Measurements from ENCODE around the gene WDR72.

WDR72 gene

DNA sequence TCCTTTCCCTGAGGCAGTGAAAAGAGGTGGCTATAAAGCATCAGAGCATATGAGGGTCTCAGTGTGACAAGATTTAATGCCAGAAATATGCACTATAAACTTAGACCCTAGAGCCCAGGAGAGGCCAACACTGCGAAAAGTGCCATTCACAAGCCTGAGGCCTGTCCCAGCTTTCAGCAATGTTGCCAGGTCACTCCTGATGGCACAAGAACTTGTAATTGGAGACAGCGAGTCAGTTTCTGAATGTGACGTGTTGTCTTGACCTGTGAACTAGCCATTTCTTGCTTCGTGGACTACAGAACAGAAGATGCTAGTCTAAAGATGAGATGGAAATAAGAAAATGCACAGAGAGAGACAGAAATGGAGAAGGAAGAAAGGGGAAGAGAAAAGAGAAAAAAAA lies 87.9 kb downstream of the WDR72 start:
- TF ChIP-seq, protein P1, sequence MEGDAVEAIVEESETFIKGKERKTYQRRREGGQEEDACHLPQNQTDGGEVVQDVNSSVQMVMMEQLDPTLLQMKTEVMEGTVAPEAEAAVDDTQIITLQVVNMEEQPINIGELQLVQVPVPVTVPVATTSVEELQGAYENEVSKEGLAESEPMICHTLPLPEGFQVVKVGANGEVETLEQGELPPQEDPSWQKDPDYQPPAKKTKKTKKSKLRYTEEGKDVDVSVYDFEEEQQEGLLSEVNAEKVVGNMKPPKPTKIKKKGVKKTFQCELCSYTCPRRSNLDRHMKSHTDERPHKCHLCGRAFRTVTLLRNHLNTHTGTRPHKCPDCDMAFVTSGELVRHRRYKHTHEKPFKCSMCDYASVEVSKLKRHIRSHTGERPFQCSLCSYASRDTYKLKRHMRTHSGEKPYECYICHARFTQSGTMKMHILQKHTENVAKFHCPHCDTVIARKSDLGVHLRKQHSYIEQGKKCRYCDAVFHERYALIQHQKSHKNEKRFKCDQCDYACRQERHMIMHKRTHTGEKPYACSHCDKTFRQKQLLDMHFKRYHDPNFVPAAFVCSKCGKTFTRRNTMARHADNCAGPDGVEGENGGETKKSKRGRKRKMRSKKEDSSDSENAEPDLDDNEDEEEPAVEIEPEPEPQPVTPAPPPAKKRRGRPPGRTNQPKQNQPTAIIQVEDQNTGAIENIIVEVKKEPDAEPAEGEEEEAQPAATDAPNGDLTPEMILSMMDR (IDR thresholded peaks at IDR 0.05; ENCODE audit: insufficient read depth, missing control alignments): no peak
- FAIRE-seq (no peak), DNase-seq (ENCODE audit: insufficient read length, low spot score) (no peak)

GRCh38 chr15:53670701-53671100 lies 88.8 kb downstream of the WDR72 start:
- TF ChIP-seq, protein P1 (IDR thresholded peaks at IDR 0.05; ENCODE audit: insufficient read depth, missing control alignments): no peak
- no peak for DNase-seq (ENCODE audit: insufficient read length, low spot score)
- no peak for FAIRE-seq

DNA sequence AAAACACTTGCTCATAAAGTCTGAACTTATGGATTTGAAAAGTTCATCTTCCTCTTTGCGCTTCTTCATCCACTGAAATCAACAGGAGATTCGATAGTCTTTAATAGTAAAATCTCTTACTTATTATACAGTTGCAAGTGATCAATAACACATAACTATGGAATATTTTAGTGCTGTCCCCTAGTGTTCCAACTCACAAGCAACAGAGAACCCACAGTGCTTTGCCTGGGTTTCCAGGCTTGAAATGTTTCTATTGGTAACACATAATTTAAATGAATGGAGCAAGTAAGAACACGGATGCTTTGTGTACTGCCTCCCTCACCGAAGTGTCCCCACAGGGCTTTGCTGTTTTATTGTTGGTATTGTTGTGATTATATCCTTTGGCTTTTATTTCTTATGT lies 93.5 kb downstream of the WDR72 start:
- no peak for FAIRE-seq
- DNase-seq (ENCODE audit: insufficient read length, low spot score): no peak
- TF ChIP-seq, protein P1 (IDR thresholded peaks at IDR 0.05; ENCODE audit: insufficient read depth, missing control alignments): peak; percentile 13

DNA sequence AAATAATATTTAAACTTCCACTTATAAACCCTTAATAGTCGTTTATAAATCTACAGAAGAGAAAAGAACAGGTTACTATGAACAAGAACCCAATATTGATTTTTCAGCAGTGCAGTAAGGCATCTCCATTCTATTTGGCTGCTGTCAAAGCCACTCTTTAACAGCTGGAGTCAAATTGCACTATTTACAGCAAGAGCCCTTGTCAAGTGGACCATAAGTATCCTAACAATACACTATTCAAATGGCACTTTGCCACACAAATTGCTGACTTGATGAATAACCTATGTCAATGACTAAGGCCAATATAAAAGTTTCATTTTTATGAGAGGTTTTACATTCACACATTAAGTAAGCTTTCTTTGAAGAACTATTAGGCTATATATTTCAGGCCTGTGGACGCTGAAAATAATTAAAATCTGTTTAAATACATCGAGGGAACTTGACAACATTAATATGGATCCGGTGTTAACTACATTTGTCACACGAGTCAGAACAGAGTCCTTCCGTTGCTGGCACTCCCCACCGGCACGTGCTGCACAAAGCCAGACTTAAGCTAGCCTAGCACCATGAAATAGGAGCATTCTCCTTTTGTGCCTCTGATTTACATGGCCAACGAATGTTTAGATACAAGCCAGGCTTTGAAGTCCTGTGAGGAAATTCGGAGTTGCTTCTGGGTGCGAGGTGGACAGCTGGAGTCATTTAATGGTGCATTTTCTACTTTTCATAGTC lies 100.5 kb downstream of the WDR72 start:
- TF ChIP-seq, protein P1 (IDR thresholded peaks at IDR 0.05; ENCODE audit: insufficient read depth, missing control alignments): no peak
- no peak for FAIRE-seq
- DNase-seq (ENCODE audit: insufficient read length, low spot score): no peak

DNA sequence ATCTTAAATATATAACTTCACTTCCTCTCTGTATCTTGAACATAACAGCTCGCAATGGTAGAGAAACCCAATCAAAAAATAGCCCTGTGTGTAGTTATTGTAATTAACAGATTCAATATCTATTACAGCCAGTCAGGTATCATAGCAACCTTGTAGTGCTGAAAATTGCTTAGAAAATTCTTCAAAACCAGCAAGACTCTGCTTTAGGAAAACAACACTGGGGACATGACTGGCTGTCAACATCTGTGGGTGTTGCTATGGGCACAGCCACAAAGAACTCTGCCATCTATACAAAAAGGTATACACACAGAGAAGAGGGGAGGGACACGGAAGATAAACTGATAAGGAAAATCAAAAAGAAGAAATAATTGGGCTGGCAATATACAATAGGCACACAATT lies 101.2 kb downstream of the WDR72 start:
- FAIRE-seq (no peak), DNase-seq (ENCODE audit: insufficient read length, low spot score) (no peak)
- TF ChIP-seq, protein P1 (IDR thresholded peaks at IDR 0.05; ENCODE audit: insufficient read depth, missing control alignments): no peak

DNA sequence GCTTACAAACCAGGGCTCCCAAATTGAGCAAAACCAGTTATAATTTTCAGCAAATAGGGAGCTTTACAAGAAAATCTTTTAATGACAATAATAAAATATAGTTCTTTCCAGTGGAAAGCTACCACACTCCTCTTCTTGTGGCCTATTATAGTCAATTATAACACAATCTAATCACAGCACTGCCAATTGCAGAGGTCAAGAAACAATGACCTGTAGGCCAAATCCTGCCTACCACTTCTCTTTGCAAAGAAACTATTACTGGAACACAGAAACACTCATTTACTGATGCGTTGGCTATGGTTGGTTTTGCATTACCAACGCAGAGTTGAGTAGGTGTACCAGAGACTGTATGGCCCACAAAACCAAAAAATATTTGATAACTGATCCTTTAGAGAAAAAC lies 110.5 kb downstream of the WDR72 start:
- TF ChIP-seq, protein P1 (IDR thresholded peaks at IDR 0.05; ENCODE audit: insufficient read depth, missing control alignments): no peak
- no peak for FAIRE-seq
- no peak for DNase-seq (ENCODE audit: insufficient read length, low spot score)

- TF ChIP-seq, protein P1 (IDR thresholded peaks at IDR 0.05; ENCODE audit: insufficient read depth, missing control alignments): no peak
- FAIRE-seq (no peak), DNase-seq (ENCODE audit: insufficient read length, low spot score) (no peak)
Observed at GRCh38 chr15:53644660-53645059, 114.8 kb downstream of the WDR72 start.
